Common myeloid progenitor, CD34-positive (primary cell): Measurements from ENCODE around the gene PDE10A.

Source experiments
- CTCF ChIA-PET: fragments of 350-600 bp; sonication (Branson Sonifier 250); formaldehyde crosslinking; loops from one replicate; lab custom pipeline; 2021; ENCODE audit warnings: antibody characterized with exemption; lab: Charles Lee
- POLR2A ChIA-PET: fragments of 350-600 bp; sonication (Branson Sonifier 250); formaldehyde crosslinking; loops from one replicate; lab custom pipeline; 2021; ENCODE audit warnings: antibody characterized with exemption; lab: Charles Lee
- DNase-seq, 3 donors: peaks; one replicate each; pipeline versions ENCODE4 v3.0.0 to v3.0.0-alpha.2; 2013
- H3K27ac ChIP-seq, 2 experiments: 1 replicate in 1 of 2; 2 replicates in 1 of 2; pipeline ENCODE4 v1.7.0; 2013; ENCODE audit warnings: inconsistent platforms in 2 of 2, low read length in 2 of 2, mild to moderate bottlenecking in 2 of 2, low read depth in 1 of 2, moderate library complexity in 1 of 2; ENCODE audit not compliant: severe bottlenecking in 2 of 2, insufficient read depth in 1 of 2, poor library complexity in 1 of 2
- H3K27me3 ChIP-seq, 5 experiments: replicated peaks in 2 of 5; 1 replicate in 3 of 5; 2 replicates in 2 of 5; pipeline versions ENCODE4 v1.6.1 to v1.7.0; 2013; ENCODE audit warnings: low read length in 4 of 5, mild to moderate bottlenecking in 2 of 5, moderate library complexity in 2 of 5, inconsistent platforms in 1 of 5; ENCODE audit not compliant: insufficient read depth in 5 of 5, control insufficient read depth in 4 of 5
- H3K36me3 ChIP-seq, 4 experiments: 1 replicate in 2 of 4; 2 replicates in 2 of 4; pipeline versions ENCODE4 v1.6.1 to v1.7.0; 2013; ENCODE audit warnings: low read length in 3 of 4, control low read depth in 1 of 4, mild to moderate bottlenecking in 1 of 4; ENCODE audit not compliant: control insufficient read depth in 4 of 4, insufficient read depth in 4 of 4
- H3K4me1 ChIP-seq, 4 experiments: 1 replicate in 3 of 4; 2 replicates in 1 of 4; pipeline versions ENCODE4 v1.6.1 to v1.7.1; 2013; ENCODE audit warnings: low read length in 3 of 4, mild to moderate bottlenecking in 3 of 4, control low read depth in 1 of 4, inconsistent platforms in 1 of 4, moderate library complexity in 1 of 4; ENCODE audit not compliant: control insufficient read depth in 4 of 4, insufficient read depth in 4 of 4; ENCODE audit errors: control extremely low read depth in 1 of 4
- H3K4me3 ChIP-seq, 7 experiments: 1 replicate in 4 of 7; 2 replicates in 3 of 7; pipeline versions ENCODE4 v1.5.1 to v1.7.0; 2013; ENCODE audit warnings: mild to moderate bottlenecking in 7 of 7, low read length in 6 of 7, moderate library complexity in 6 of 7, inconsistent platforms in 2 of 7, low read depth in 2 of 7, control low read depth in 1 of 7; ENCODE audit not compliant: insufficient read depth in 4 of 7, control insufficient read depth in 1 of 7; ENCODE audit errors: extremely low read depth in 1 of 7
- H3K9me3 ChIP-seq, 5 experiments: 1 replicate in 4 of 5; 2 replicates in 1 of 5; pipeline versions ENCODE4 v1.6.1 to v1.7.1; 2013; ENCODE audit warnings: low read length in 4 of 5, mild to moderate bottlenecking in 2 of 5, inconsistent platforms in 1 of 5, low read depth in 1 of 5, moderate library complexity in 1 of 5; ENCODE audit not compliant: control insufficient read depth in 4 of 5, insufficient read depth in 2 of 5; ENCODE audit errors: control extremely low read depth in 1 of 5
- WGBS: methylation state at CpG from one replicate; pipeline ENCODE4 v1.1.5; 2013; ENCODE audit not compliant: insufficient coverage; 5-methylcytosine and 5-hydroxymethylcytosine counted together

Gene PDE10A

DNA sequence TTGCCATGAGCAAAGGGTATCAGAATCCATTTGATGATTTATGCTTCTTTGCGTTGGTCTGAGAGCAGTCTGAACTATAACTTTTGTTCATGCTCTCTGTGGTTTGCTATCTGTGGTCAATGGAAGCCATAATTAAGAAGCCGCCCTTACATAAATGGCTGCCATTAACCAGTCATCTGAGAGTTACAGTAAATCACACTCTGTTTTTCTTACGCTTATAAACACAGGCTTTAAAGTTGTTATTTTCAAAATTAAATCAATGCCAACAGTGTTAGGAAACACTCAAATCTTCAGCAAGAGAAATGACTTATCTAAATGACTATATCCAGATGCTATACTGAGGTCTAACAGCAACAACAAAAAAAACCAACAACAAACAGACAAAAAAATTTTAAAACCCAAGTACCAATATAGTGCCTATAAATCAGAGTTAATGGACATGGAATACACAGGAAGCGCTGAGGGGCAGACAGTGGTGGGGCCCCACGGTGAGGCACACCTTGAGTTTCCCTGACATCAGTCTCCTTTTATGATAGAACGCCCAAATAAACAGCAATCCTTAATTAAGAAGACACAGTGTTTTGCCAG is 245.7 kb downstream of the PDE10A start:
- WGBS: 98% methylated on average over 4 of the region's 6 CpGs
- CTCF ChIA-PET: no interaction called here
- Histone ChIP-seq H3K4me3 (no peak overlapping the region), H3K27me3 (no peaks in the 10 kb centered on the region), H3K9me3 (no peaks in the 10 kb centered on the region), H3K27ac (no peak overlapping the region), H3K4me1 (no peaks in the 10 kb centered on the region), H3K36me3 (no peaks in the 10 kb centered on the region)
- POLR2A ChIA-PET: no interaction called here
- no peak for DNase-seq

DNA sequence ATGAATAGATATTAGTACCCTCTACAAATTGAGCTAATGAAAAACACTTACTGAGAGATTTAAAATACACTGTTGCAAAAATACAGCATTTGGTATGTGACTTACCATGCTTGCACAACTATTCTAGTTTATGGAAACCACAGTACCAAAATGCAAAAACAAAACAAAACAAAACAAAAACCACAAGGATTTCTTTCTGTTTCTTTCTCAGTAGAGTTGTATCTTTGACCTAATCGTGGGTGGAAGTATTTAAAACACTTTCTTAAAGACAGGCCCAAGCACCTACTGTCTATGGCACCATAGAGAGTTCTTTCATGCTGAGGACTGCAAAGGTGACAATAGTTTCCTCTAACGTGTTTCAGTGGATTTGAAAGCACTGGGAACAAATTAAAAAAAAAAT is 258.3 kb downstream of the PDE10A start:
- WGBS: 100% methylated on average over 1 of the region's 2 CpGs
- no peaks in the 10 kb centered on the region for H3K27me3 ChIP-seq
- no peak overlapping the region for H3K27ac ChIP-seq
- POLR2A ChIA-PET: no interaction called here
- CTCF ChIA-PET: no interaction called here
- H3K9me3 ChIP-seq: no peaks in the 10 kb centered on the region
- H3K4me1 ChIP-seq: no peaks in the 10 kb centered on the region
- no peak overlapping the region for H3K4me3 ChIP-seq
- no peaks in the 10 kb centered on the region for H3K36me3 ChIP-seq
- no peak for DNase-seq

GRCh38 chr6:165404296-165404695 is 258.7 kb downstream of the PDE10A start:
- ChIA-PET POLR2A (no interaction called here), CTCF (no interaction called here)
- no peak overlapping the region for H3K4me3 ChIP-seq
- no peaks in the 10 kb centered on the region for H3K9me3 ChIP-seq
- no peak overlapping the region for H3K27ac ChIP-seq
- no peaks in the 10 kb centered on the region for H3K36me3 ChIP-seq
- no peaks in the 10 kb centered on the region for H3K4me1 ChIP-seq
- 86% methylated on average over 1 of the region's 2 CpGs for WGBS
- no peak for DNase-seq
- no peaks in the 10 kb centered on the region for H3K27me3 ChIP-seq

DNA sequence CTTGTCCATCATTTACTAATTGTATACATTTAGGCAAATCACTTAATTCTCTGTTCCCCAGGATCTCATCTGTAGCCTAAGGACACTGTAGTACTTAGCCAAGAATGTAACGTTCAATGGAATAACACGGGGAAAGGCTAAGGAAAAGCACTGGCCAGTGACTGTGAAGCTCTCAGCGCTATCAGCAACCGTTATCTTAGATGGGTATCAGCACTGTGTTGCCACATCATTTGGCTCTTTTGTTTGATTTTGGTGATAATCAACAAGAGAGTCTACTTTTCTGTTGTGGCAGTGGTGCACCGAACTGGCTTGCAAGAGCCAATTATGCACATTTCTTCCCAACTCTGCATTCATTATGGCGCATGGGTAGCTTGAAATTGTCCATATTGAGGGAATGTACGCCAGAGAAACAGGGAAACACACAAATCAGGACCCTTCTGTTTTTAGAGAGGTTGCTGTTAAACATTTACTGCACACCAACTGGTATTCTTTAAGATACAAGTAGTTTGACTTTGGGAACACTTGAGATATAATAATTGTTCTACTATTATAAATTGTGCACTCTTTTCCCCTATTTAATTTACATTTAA is 259.9 kb downstream of the PDE10A start:
- ChIA-PET CTCF (no interaction called here), POLR2A (no interaction called here)
- Histone ChIP-seq H3K4me3 (no peak overlapping the region), H3K4me1 (no peaks in the 10 kb centered on the region), H3K27ac (no peak overlapping the region), H3K27me3 (no peaks in the 10 kb centered on the region), H3K36me3 (no peaks in the 10 kb centered on the region), H3K9me3 (no peaks in the 10 kb centered on the region)
- DNase-seq: no peak
- WGBS: 95% methylated on average over 4 of the region's 7 CpGs

GRCh38 chr6:165401092-165401491 is 261.9 kb downstream of the PDE10A start:
- H3K9me3 ChIP-seq: no peaks in the 10 kb centered on the region
- WGBS: no CpG with 5 or more reads among the region's 2 CpGs
- no peak for DNase-seq
- no peaks in the 10 kb centered on the region for H3K36me3 ChIP-seq
- no peak overlapping the region for H3K4me3 ChIP-seq
- ChIA-PET CTCF (no interaction called here), POLR2A (no interaction called here)
- H3K4me1 ChIP-seq: no peaks in the 10 kb centered on the region
- no peak overlapping the region for H3K27ac ChIP-seq
- H3K27me3 ChIP-seq: no peaks in the 10 kb centered on the region

- H3K4me1 ChIP-seq: no peaks in the 10 kb centered on the region
- H3K27me3 ChIP-seq: no peaks in the 10 kb centered on the region
- H3K27ac ChIP-seq: no peak overlapping the region
- no peaks in the 10 kb centered on the region for H3K9me3 ChIP-seq
- no peak for DNase-seq
- CTCF ChIA-PET: no interaction called here
- no peak overlapping the region for H3K4me3 ChIP-seq
- 98% methylated on average over 6 of the region's 6 CpGs for WGBS
- H3K36me3 ChIP-seq: no peaks in the 10 kb centered on the region
- POLR2A ChIA-PET: no interaction called here
These were observed 272.6 kb downstream of the PDE10A start for GRCh38 chr6:165390475-165390874.

- no peaks in the 10 kb centered on the region for H3K9me3 ChIP-seq
- no peaks in the 10 kb centered on the region for H3K4me1 ChIP-seq
- 100% methylated on average over 1 of the region's 3 CpGs for WGBS
- H3K4me3 ChIP-seq: no peak overlapping the region
- no peaks in the 10 kb centered on the region for H3K27me3 ChIP-seq
- CTCF ChIA-PET: no interaction called here
- no peak overlapping the region for H3K27ac ChIP-seq
- POLR2A ChIA-PET: no interaction called here
- H3K36me3 ChIP-seq: no peaks in the 10 kb centered on the region
- DNase-seq: no peak
These were observed 273.5 kb downstream of the PDE10A start for GRCh38 chr6:165389534-165389933.
